Pericardium fibroblast (primary cell): ENCODE measurements around the gene MIA2. TPM values are rescaled to one million over a fixed set of nuclear protein-coding genes. Genes with fewer than 3 reads are reported as not detected.

Source experiments
- total RNA-seq: library from RNA; depleted of rRNA; stranded (reverse); fragments of >200 nt; gene quantifications from 2 replicates; pipeline ENCODE4 v1.2.3, GENCODE V29; 2015

The MIA2 gene, protein sequence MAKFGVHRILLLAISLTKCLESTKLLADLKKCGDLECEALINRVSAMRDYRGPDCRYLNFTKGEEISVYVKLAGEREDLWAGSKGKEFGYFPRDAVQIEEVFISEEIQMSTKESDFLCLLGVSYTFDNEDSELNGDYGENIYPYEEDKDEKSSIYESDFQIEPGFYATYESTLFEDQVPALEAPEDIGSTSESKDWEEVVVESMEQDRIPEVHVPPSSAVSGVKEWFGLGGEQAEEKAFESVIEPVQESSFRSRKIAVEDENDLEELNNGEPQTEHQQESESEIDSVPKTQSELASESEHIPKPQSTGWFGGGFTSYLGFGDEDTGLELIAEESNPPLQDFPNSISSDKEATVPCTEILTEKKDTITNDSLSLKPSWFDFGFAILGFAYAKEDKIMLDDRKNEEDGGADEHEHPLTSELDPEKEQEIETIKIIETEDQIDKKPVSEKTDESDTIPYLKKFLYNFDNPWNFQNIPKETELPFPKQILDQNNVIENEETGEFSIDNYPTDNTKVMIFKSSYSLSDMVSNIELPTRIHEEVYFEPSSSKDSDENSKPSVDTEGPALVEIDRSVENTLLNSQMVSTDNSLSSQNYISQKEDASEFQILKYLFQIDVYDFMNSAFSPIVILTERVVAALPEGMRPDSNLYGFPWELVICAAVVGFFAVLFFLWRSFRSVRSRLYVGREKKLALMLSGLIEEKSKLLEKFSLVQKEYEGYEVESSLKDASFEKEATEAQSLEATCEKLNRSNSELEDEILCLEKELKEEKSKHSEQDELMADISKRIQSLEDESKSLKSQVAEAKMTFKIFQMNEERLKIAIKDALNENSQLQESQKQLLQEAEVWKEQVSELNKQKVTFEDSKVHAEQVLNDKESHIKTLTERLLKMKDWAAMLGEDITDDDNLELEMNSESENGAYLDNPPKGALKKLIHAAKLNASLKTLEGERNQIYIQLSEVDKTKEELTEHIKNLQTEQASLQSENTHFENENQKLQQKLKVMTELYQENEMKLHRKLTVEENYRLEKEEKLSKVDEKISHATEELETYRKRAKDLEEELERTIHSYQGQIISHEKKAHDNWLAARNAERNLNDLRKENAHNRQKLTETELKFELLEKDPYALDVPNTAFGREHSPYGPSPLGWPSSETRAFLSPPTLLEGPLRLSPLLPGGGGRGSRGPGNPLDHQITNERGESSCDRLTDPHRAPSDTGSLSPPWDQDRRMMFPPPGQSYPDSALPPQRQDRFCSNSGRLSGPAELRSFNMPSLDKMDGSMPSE (N-terminal part only)
- total RNA-seq = 7.6 and 9.2 TPM in 2 replicates

DNA sequence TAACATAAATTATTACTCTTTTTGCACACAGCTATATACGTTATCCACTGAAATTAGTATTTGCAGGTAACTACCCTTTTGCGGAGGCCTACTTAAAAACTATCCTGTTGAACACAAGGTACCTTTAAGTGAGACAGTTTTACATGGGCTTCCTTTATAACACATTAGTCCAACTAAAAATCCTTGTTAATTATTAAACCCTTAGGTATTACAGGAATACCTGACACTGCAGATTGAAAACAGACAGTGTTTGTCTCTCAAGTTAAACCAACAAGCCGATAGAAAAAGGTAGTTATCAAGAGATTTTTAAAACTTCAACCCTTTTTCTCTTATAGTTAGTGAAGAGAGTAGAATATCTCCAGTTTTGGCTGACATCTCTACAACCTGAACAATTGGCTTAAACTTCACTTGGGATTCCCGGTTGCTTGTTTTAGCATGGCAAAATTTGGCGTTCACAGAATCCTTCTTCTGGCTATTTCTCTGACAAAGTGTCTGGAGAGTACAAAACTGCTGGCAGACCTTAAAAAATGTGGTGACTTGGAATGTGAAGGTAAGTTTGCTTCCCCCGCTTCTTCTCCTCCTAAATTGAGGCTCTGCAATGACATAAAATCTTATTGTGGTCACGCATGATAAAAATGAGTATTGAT is at the start of gene MIA2:
TSS of gene MIA2 (plus strand) at position 236 of the 647 bp plus-strand sequence. CDS start at position 436, 200 bp downstream.

DNA sequence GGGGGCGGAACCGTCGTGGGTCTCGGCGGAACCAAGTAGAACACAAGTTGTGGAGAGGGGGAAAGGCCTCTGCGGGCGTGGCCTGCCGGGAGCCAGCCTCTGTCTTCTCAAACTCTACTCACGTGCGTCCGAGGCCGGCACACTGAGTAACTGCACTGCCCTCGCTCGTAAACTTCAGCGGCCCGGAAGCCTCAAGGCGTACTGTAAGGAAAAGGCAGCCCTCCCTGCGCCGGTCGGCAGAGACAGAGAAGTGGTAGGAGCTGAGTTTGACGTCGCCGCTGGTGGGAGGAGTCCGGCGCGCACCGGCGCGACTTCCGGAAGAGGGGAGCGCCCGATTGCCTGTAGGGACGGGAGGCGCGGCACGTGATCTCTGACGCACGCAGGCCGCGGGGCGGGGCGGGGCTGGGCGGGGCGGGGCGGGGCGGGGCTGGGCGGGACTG is 198.5 kb downstream of the MIA2 start, which contains the start of gene FBXO33:
TSS of gene FBXO33 (minus strand) at position 255 of the 440 bp plus-strand sequence. CDS start 271 bp downstream, outside the sequence.

Other genes with a start within 250 kb of the MIA2 start
- 116 and 188 TPM in 2 replicates for gene SEC23A, start 130.7 kb upstream of the MIA2 start, total RNA-seq
- gene GEMIN2, start 119.6 kb upstream of the MIA2 start, total RNA-seq = 19.4 and 25.0 TPM in 2 replicates
- 16.3 and 18.1 TPM in 2 replicates for gene TRAPPC6B, start 63.6 kb upstream of the MIA2 start, total RNA-seq
- gene PNN, start 58.7 kb upstream of the MIA2 start, total RNA-seq = 8.7 and 14.1 TPM in 2 replicates
- 9.5 and 10.0 TPM in 2 replicates for gene FBXO33, start 198.5 kb downstream of the MIA2 start, total RNA-seq